ENCODE data around the gene KCNIP2. TPM values are rescaled to one million over a fixed set of nuclear protein-coding genes. Genes with fewer than 3 reads are reported as not detected.

The KCNIP2 gene
- total RNA-seq, 2 donors from 2014 or later: 192 to 653 TPM

- no peaks in the 10 kb centered on the region for H3K27me3 ChIP-seq
- H3K27ac ChIP-seq: no peak overlapping the region
- H3K9me3 ChIP-seq: no peaks in the 10 kb centered on the region
- H3K4me3 ChIP-seq: no peak overlapping the region
- peaks cover 0 to 54% of the 10 kb centered on the region in 2 donors for H3K4me1 ChIP-seq
- peaks cover 11% of the 10 kb centered on the region for H3K36me3 ChIP-seq
- TF ChIP-seq, protein P1, sequence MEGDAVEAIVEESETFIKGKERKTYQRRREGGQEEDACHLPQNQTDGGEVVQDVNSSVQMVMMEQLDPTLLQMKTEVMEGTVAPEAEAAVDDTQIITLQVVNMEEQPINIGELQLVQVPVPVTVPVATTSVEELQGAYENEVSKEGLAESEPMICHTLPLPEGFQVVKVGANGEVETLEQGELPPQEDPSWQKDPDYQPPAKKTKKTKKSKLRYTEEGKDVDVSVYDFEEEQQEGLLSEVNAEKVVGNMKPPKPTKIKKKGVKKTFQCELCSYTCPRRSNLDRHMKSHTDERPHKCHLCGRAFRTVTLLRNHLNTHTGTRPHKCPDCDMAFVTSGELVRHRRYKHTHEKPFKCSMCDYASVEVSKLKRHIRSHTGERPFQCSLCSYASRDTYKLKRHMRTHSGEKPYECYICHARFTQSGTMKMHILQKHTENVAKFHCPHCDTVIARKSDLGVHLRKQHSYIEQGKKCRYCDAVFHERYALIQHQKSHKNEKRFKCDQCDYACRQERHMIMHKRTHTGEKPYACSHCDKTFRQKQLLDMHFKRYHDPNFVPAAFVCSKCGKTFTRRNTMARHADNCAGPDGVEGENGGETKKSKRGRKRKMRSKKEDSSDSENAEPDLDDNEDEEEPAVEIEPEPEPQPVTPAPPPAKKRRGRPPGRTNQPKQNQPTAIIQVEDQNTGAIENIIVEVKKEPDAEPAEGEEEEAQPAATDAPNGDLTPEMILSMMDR (IDR thresholded peaks at IDR 0.05): no peak
- DNase-seq (ENCODE audit: low spot score): no peak
These were observed 4.8 kb upstream of the KCNIP2 start for GRCh38 chr10:101848408-101848807.

- no peak for DNase-seq (ENCODE audit: low spot score)
- H3K27me3 ChIP-seq: no peaks in the 10 kb centered on the region
- no peak overlapping the region for H3K4me3 ChIP-seq
- peak overlapping the region in 1 of 2 donors; percentile 23 for H3K27ac ChIP-seq
- H3K9me3 ChIP-seq: no peaks in the 10 kb centered on the region
- H3K36me3 ChIP-seq: peaks cover 11% of the 10 kb centered on the region
- TF ChIP-seq, protein P1 (IDR thresholded peaks at IDR 0.05): no peak
- H3K4me1 ChIP-seq: peaks cover 0 to 51% of the 10 kb centered on the region in 2 donors
These were observed 2.3 kb upstream of the KCNIP2 start for GRCh38 chr10:101845893-101846292.

DNA sequence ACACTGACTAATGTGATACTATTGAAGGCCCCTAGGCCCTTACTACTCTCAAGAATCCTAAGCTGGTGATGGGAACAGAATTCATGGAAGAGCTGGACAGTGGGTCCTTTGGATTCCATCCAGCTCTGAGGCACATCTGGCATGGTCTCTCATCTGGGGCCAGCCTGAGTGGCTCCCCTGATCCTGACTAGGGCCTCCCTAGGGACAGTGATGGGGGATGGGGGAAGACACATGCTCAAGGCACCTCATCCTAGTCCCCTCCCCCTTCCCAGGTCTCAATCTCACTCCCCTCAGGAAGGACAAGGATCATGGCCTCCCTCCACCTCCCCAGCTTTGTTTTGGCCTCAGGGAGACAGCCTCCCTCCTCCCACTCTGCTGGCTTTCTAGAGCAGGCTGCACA, 1.8 kb downstream of the KCNIP2 start:
- H3K4me3 ChIP-seq: peak overlapping the region in 1 of 2 donors; percentile 58
- peaks cover 4% of the 10 kb centered on the region for H3K36me3 ChIP-seq
- H3K9me3 ChIP-seq: no peaks in the 10 kb centered on the region
- DNase-seq (ENCODE audit: low spot score): no peak
- no peaks in the 10 kb centered on the region for H3K27me3 ChIP-seq
- TF ChIP-seq, protein P1 (IDR thresholded peaks at IDR 0.05): no peak
- H3K27ac ChIP-seq: peak overlapping the region; percentile 64 to 86
- H3K4me1 ChIP-seq: peaks cover 0 to 52% of the 10 kb centered on the region in 2 donors

DNA sequence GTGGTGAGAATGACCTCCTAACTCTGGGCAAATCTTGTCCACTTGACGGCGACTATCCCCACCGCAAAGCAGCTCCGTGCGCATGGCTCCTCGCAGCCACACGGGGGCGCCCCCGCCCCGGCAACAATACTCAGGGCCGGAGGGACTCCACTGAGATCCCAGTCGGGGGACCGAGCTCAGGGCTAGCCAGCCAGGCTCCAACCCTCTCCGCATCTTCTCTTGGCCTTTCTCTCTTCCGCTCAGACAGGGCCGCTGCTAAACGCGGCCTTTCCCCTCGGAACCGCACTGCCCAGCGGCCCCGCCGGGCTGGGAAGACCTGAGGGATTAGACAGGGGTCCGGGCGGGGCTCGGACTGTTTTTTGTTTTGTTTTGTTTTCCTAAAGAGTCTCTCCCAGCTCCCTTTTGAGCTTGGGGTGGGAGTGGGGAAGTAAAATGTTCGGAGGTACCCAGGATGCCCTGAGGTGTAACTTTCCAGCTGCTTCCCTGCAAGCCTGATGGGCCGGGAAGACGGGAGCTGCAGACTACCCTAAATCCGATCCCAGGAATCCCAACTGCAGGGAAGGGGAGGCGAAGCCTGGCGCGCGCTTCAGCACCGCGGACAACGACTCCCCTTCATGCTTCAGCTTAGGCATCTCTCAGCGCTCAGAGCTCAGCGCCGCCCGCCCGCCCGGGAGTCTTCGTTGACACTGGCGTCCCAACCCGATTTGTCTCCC, 2.7 kb downstream of the KCNIP2 start:
- Histone ChIP-seq H3K4me1 (peaks cover 0 to 57% of the 10 kb centered on the region in 2 donors), H3K4me3 (peak overlapping the region; percentile 20 to 58), H3K36me3 (no peaks in the 10 kb centered on the region), H3K9me3 (no peaks in the 10 kb centered on the region), H3K27me3 (no peaks in the 10 kb centered on the region), H3K27ac (peak overlapping the region; percentile 2 to 64)
- TF ChIP-seq, protein P1 (IDR thresholded peaks at IDR 0.05): peak; percentile 67 to 91
- peak; percentile 81 for DNase-seq (ENCODE audit: low spot score)

- H3K9me3 ChIP-seq: no peaks in the 10 kb centered on the region
- DNase-seq (ENCODE audit: low spot score): no peak
- H3K27me3 ChIP-seq: no peaks in the 10 kb centered on the region
- no peaks in the 10 kb centered on the region for H3K36me3 ChIP-seq
- peak overlapping the region; percentile 20 to 58 for H3K4me3 ChIP-seq
- TF ChIP-seq, protein P1 (IDR thresholded peaks at IDR 0.05): no peak
- H3K27ac ChIP-seq: peak overlapping the region; percentile 56 to 64
- peaks cover 0 to 58% of the 10 kb centered on the region in 2 donors for H3K4me1 ChIP-seq
These were observed 3.4 kb downstream of the KCNIP2 start for GRCh38 chr10:101840102-101840684.
